ENCODE data around the gene GIGYF2.

DNA sequence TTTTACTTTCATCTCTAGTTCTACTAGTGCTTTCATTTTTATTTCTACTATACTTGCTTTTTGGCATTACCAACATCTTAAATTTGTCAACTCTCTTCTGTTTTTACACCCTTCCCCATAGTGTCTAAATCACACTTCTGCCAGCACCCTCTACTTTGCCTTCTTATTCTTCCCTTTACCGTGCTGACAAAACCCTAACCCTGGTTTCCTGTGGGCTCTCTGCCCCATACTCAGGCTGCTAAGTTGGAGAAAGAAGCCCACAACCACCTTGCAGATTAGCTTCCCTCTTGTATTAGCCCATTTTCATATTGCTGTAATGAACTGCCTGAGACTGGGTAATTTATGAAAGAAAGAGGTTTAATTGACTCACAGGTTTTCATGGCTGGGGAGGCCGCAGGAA, 24.8 kb downstream of the GIGYF2 start:
- TF ChIP-seq, protein P1, sequence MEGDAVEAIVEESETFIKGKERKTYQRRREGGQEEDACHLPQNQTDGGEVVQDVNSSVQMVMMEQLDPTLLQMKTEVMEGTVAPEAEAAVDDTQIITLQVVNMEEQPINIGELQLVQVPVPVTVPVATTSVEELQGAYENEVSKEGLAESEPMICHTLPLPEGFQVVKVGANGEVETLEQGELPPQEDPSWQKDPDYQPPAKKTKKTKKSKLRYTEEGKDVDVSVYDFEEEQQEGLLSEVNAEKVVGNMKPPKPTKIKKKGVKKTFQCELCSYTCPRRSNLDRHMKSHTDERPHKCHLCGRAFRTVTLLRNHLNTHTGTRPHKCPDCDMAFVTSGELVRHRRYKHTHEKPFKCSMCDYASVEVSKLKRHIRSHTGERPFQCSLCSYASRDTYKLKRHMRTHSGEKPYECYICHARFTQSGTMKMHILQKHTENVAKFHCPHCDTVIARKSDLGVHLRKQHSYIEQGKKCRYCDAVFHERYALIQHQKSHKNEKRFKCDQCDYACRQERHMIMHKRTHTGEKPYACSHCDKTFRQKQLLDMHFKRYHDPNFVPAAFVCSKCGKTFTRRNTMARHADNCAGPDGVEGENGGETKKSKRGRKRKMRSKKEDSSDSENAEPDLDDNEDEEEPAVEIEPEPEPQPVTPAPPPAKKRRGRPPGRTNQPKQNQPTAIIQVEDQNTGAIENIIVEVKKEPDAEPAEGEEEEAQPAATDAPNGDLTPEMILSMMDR (IDR thresholded peaks at IDR 0.05) = no peak
- no peak for TF ChIP-seq POLR2AphosphoS5 (IDR thresholded peaks at IDR 0.05)
- TF ChIP-seq POLR2A (IDR thresholded peaks at IDR 0.05) = no peak
